GM13976 (cell line): Measurements from ENCODE around the gene ZFPM1.

Source experiments
- DNase-seq: peaks from one replicate; pipeline ENCODE4 v3.0.0; 2012; ENCODE audit warnings: low spot score
- in situ Hi-C: fragments of 300-500 bp; cut with MboI; formaldehyde crosslinking; loops from one replicate; pipeline ENCODE4 v1.12.0; 2022; ENCODE audit warnings: low sequenced_read_pairs, mixed read lengths, inconsistent platforms; ENCODE audit not compliant: unreplicated experiment
- TF ChIP-seq, protein P1 (sequence below): IDR thresholded peaks from 2 replicates; pipeline ENCODE4 v1.5.1; 2012; ENCODE audit warnings: borderline replicate concordance, mild to moderate bottlenecking; ENCODE audit not compliant: insufficient read depth; ENCODE audit errors: extremely low read depth, missing control alignments, control extremely low read depth

The ZFPM1 gene

DNA sequence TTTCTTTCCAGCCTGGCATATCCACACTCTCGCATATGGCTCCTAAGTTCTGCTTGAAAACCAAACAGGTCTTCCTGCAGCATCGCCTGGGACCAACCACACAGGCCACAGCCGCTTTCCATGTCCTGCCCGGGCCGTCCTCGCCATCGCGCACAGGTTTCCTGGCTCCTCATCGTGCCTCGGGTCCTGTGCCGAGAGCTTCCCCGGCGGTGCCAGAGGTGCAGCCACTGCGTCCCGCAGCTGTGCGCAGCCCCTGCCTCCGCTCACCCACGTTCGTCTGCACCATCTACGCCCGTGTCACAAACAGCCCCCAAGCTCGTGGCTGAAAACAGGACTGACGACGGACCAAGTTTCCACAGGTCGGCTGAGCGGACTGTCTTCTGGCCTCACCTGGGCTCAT, 6.3 kb upstream of the ZFPM1 start:
- no peak for DNase-seq
- TF ChIP-seq, protein P1, sequence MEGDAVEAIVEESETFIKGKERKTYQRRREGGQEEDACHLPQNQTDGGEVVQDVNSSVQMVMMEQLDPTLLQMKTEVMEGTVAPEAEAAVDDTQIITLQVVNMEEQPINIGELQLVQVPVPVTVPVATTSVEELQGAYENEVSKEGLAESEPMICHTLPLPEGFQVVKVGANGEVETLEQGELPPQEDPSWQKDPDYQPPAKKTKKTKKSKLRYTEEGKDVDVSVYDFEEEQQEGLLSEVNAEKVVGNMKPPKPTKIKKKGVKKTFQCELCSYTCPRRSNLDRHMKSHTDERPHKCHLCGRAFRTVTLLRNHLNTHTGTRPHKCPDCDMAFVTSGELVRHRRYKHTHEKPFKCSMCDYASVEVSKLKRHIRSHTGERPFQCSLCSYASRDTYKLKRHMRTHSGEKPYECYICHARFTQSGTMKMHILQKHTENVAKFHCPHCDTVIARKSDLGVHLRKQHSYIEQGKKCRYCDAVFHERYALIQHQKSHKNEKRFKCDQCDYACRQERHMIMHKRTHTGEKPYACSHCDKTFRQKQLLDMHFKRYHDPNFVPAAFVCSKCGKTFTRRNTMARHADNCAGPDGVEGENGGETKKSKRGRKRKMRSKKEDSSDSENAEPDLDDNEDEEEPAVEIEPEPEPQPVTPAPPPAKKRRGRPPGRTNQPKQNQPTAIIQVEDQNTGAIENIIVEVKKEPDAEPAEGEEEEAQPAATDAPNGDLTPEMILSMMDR, result no peak
- in situ Hi-C loops, result loop anchor here (25.0 kb wide), 1 partner anchor 91 kb away; no protein-coding TSS in a partner anchor

DNA sequence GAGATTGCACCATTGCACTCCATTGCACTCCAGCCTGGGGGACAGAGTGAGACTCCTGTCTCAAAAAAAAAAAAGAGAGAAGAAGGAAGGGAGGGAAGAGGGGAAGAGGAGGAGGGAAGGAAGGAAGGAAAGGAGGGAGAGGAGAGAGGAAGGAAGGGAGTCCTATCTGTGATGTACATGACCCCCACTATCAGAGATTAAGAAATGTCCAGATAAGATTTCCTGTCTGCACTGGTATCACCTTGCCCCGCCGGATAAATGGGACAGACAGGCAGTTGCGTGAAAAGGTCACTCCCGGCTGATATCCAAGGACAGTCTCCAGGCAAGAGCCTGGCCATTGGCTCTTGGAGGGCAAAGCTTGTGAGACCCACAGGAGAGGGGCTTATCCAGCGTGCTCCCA, 5.2 kb upstream of the ZFPM1 start:
- in situ Hi-C loops, result loop anchor here (25.0 kb wide), 1 partner anchor 89 kb away; no protein-coding TSS in a partner anchor

DNA sequence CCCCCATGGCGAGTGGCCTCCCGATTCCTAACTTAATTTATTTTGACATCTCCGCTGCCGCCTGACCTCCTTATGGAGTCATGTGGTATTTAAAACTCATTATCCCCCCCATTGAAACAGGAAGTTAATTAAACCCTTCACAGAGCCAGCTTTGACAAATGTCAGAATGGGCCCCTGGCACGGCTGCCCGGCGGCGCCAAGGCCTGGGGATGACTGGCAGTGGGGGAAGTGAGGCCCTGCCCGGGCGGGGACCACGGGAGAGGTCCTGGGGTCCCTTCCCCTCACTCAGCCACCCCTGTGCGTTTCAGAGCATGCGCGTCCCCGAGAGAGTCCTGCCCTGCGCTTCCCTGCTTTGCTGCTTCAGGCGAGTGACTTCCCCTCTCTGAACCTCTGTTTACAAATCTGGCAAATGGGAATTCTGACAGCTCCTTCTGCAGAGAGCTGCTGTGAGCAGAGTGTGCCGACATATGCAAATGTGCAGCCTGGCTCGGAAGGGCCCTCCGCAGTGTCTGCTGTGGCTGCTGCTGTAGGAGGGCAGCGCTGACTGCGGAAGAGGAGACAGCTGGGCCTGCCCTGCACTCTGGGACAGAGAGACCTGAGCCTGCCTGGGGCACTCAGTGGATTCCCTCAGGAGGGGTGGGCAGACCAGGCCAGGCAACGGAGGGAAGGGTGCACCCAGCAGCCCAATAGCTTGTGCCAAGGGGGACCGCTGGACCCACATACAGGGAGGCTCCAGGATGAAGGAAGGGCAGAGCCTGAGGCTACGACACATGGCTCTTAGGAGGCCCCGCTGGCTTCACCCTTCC, 4.4 kb upstream of the ZFPM1 start:
- TF ChIP-seq, protein P1, result no peak
- DNase-seq, result no peak
- in situ Hi-C loops, result loop anchor here (25.0 kb wide), 1 partner anchor 89 kb away; no protein-coding TSS in a partner anchor

More for the DNA sequence above, 5.2 kb upstream of the ZFPM1 start:
- TF ChIP-seq, protein P1, result no peak
- DNase-seq, result no peak

DNA sequence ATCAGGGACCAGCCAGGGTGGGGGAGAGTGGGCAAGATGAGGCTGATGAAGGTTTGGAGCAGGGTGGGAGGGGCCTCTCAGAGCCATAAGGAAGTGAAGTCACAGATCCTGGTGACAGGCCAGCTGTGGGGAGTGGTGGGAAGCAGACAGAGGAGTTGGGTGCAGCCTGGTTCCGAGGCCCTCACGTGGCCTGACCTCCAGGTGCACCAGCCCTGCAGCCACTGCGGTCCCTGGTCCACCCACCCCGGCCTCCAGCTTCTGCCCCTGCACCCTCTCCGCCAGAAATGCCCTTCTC, 3.9 kb upstream of the ZFPM1 start:
- in situ Hi-C loops, result loop anchor here (25.0 kb wide), 1 partner anchor 88 kb away; no protein-coding TSS in a partner anchor
- no peak for DNase-seq
- TF ChIP-seq, protein P1, result no peak

DNA sequence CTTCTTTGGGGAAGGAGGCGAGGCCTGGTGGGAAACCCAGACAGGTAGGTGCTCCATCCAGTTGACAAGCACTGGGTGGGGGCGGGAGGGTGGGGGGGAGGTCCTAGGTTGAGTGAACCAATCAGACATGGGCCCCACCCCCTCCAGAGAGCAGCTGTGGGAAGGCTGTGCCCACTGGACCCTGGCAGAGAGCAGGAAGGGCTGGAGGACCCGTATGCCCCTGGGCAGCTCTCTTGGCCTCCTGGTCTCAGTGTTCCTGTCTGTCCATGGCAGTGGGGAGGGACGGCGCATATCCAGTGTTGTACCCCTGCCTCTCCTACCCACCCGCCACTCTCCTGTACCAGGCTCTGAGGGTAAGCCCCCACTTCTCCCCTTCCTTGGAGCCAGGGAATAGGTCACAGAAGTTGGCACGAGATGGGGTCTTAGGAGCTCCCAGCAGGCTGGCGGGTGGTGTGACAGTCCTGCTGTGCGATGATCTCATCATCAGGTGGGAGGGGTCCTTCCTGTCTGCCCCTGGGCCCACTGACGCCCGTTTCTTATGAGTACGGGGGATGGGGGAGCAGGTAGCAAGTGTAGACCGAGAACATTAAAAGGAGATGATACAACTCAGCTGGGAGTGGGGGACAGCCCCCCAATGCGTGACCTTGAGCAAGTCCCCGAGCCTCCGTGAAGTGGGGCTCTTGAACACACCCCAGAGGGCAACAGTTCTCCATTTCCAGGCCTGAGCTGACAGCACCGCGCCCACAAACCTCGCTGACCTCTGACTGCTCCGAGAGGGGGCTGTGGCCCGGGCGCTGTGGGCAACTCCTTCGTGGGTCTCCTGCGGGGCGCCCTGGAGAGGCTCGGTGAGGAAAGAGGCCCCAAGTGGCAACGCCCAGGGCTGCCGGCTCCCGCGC, 1.2 kb upstream of the ZFPM1 start:
- in situ Hi-C loops, result no loop called here
- DNase-seq, result no peak
- TF ChIP-seq, protein P1, result no peak

DNA sequence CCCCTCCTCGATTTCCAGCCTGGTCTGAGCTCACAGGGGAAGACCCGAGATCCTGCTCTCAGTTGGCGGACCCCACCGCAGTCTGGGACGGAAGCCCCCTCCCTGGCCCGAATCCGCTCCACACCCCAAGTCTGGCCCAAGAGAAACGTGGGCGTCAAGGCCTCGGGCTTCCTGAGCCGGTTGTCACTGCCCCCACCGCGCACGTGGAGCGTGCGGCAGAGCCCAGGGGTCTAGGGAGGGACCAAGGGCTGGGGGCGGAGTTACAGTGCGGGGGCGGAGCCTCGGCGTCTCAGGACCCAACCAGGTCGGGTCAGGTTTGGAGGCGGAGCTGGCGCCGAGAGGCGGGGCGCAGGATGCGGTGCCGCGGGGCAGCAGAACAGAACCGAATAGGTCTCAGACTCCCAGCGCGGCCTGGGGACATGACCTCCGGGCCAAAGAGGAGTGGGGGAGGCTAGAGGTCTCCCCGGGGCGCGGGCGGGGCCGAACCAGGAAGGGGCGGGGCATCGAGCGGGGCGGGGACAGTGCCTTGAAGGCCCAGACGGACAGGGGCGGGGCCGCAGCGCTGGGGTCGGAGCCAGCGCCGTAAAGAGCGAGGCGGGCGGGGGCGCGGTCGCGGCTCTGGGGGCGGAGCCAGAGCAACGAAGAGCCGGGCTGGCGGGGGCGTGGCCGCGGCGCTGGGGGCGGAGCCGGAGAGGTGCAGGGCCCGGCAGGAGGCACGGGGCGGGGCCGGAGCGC, 431 bp upstream of the ZFPM1 start:
- peak; percentile 99 for DNase-seq
- TF ChIP-seq, protein P1, result no peak
- in situ Hi-C loops, result no loop called here
